ENCODE measurements around the gene SCRN3. TPM values are rescaled to one million over a fixed set of nuclear protein-coding genes. Genes with fewer than 3 reads are reported as not detected.

The SCRN3 gene
- total and polyA plus RNA-seq, 2 experiments from 2014 or later = 8.1 to 12.3 TPM

DNA sequence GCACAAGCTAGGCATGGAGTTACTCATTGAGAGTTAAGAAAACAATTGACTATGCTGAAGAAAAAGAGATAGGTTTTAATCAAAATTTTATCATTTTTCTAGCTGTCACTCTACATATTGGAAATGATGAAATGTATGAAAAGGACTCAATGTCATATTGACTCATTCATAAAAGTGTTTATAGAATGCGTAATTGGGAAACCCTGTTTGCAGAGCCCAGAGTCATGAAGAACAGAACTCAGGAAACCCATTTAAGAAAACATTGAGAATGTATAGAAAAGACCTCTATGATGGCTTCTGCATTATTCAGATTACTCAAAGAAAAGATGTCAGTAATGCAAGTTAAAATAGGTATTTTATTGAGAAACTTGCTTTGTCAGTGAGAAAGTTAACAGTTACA lies 36.4 kb downstream of the SCRN3 start:
- no peaks in the 10 kb centered on the region for H3K27me3 ChIP-seq (ENCODE audit: insufficient read depth)
- H3K4me2 ChIP-seq = no peak overlapping the region
- DNase-seq (ENCODE audit: low spot score) (no peak), ATAC-seq (no peak)
- Mint-ChIP-seq H3K4me3 (no peak overlapping the region), H3K9me3 (no peaks in the 10 kb centered on the region; the same call in 2 of the 3 replicates), H3K36me3 (ENCODE audit: low read depth) (peaks cover 7% of the 10 kb centered on the region; the same call in 1 of the 3 replicates), H3K4me1 (no peaks in the 10 kb centered on the region), H3K27me3 (ENCODE audit: insufficient read depth, low read depth, poor library complexity) (peaks cover 2% of the 10 kb centered on the region), H3K27ac (no peak overlapping the region)
- no peak overlapping the region for H3K4me3 ChIP-seq
- no peaks in the 10 kb centered on the region for H4K20me1 ChIP-seq (replicated peaks; ENCODE audit: insufficient read depth)
- H3K9me2 ChIP-seq (ENCODE audit: insufficient read depth) = no peaks in the 10 kb centered on the region
- no peak overlapping the region for H2AFZ ChIP-seq
- H3K36me3 ChIP-seq (ENCODE audit: insufficient read depth) = no peaks in the 10 kb centered on the region
- no peak for TF ChIP-seq POLR2AphosphoS5 (IDR thresholded peaks at IDR 0.05; ENCODE audit: low read depth)
- no peak for TF ChIP-seq STAT1 (IDR thresholded peaks at IDR 0.05; ENCODE audit: unreplicated experiment)
- TF ChIP-seq, protein P1, sequence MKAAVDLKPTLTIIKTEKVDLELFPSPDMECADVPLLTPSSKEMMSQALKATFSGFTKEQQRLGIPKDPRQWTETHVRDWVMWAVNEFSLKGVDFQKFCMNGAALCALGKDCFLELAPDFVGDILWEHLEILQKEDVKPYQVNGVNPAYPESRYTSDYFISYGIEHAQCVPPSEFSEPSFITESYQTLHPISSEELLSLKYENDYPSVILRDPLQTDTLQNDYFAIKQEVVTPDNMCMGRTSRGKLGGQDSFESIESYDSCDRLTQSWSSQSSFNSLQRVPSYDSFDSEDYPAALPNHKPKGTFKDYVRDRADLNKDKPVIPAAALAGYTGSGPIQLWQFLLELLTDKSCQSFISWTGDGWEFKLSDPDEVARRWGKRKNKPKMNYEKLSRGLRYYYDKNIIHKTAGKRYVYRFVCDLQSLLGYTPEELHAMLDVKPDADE (IDR thresholded peaks at IDR 0.05) = no peak
- no peak for TF ChIP-seq JUNB (IDR thresholded peaks at IDR 0.05; ENCODE audit: unreplicated experiment)
- no peak for TF ChIP-seq EZH2 (IDR thresholded peaks at IDR 0.05; ENCODE audit: low read depth, unreplicated experiment)
- no peak for TF ChIP-seq ZNF331 (CRISPR knock-in tag; IDR thresholded peaks at IDR 0.05; ENCODE audit: low read depth)
- H3F3A ChIP-seq (replicated peaks; ENCODE audit: low read depth) = no peaks in the 10 kb centered on the region
- no peak overlapping the region for H3K27ac ChIP-seq (ENCODE audit: low read depth)
- H3K79me2 ChIP-seq (replicated peaks; ENCODE audit: insufficient read depth) = no peaks in the 10 kb centered on the region
- no peaks in the 10 kb centered on the region for H3K4me1 ChIP-seq (ENCODE audit: insufficient read depth)

GRCh38 chr2:174436351-174436750 lies 40.8 kb downstream of the SCRN3 start:
- Histone ChIP-seq H3K9me2 (ENCODE audit: insufficient read depth) (no peaks in the 10 kb centered on the region), H3K36me3 (ENCODE audit: insufficient read depth) (no peaks in the 10 kb centered on the region), H3K79me2 (replicated peaks; ENCODE audit: insufficient read depth) (no peaks in the 10 kb centered on the region), H4K20me1 (replicated peaks; ENCODE audit: insufficient read depth) (no peaks in the 10 kb centered on the region), H3K4me3 (no peak overlapping the region), H3K27me3 (ENCODE audit: insufficient read depth) (no peaks in the 10 kb centered on the region), H3K4me2 (no peak overlapping the region), H3K4me1 (ENCODE audit: insufficient read depth) (no peaks in the 10 kb centered on the region), H2AFZ (no peak overlapping the region), H3K27ac (ENCODE audit: low read depth) (no peak overlapping the region), H3F3A (replicated peaks; ENCODE audit: low read depth) (no peaks in the 10 kb centered on the region)
- ATAC-seq (no peak), DNase-seq (ENCODE audit: low spot score) (no peak)
- no peak overlapping the region for H3K27ac Mint-ChIP-seq
- no peaks in the 10 kb centered on the region for H3K4me1 Mint-ChIP-seq
- no peaks in the 10 kb centered on the region for H3K36me3 Mint-ChIP-seq (ENCODE audit: low read depth)
- no peaks in the 10 kb centered on the region for H3K27me3 Mint-ChIP-seq (ENCODE audit: insufficient read depth, low read depth, poor library complexity)
- H3K9me3 Mint-ChIP-seq = no peaks in the 10 kb centered on the region; the same call in 2 of the 3 replicates
- H3K4me3 Mint-ChIP-seq = no peak overlapping the region
- TF ChIP-seq ZNF462 (CRISPR knock-in tag; IDR thresholded peaks at IDR 0.05) (no peak), ZNF331 (CRISPR knock-in tag; IDR thresholded peaks at IDR 0.05; ENCODE audit: low read depth) (no peak), STAT1 (IDR thresholded peaks at IDR 0.05; ENCODE audit: unreplicated experiment) (no peak), EZH2 (IDR thresholded peaks at IDR 0.05; ENCODE audit: low read depth, unreplicated experiment) (no peak), POLR2AphosphoS5 (IDR thresholded peaks at IDR 0.05; ENCODE audit: low read depth) (no peak), EZH2phosphoT487 (IDR thresholded peaks at IDR 0.05; ENCODE audit: unreplicated experiment) (no peak)
- TF ChIP-seq, protein P1 (IDR thresholded peaks at IDR 0.05) = no peak
- TF ChIP-seq, protein P2, sequence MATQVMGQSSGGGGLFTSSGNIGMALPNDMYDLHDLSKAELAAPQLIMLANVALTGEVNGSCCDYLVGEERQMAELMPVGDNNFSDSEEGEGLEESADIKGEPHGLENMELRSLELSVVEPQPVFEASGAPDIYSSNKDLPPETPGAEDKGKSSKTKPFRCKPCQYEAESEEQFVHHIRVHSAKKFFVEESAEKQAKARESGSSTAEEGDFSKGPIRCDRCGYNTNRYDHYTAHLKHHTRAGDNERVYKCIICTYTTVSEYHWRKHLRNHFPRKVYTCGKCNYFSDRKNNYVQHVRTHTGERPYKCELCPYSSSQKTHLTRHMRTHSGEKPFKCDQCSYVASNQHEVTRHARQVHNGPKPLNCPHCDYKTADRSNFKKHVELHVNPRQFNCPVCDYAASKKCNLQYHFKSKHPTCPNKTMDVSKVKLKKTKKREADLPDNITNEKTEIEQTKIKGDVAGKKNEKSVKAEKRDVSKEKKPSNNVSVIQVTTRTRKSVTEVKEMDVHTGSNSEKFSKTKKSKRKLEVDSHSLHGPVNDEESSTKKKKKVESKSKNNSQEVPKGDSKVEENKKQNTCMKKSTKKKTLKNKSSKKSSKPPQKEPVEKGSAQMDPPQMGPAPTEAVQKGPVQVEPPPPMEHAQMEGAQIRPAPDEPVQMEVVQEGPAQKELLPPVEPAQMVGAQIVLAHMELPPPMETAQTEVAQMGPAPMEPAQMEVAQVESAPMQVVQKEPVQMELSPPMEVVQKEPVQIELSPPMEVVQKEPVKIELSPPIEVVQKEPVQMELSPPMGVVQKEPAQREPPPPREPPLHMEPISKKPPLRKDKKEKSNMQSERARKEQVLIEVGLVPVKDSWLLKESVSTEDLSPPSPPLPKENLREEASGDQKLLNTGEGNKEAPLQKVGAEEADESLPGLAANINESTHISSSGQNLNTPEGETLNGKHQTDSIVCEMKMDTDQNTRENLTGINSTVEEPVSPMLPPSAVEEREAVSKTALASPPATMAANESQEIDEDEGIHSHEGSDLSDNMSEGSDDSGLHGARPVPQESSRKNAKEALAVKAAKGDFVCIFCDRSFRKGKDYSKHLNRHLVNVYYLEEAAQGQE (IDR thresholded peaks at IDR 0.05; ENCODE audit: unreplicated experiment) = no peak
